Uterus (tissue), 2 donors: Measurements from ENCODE around the gene RITA1.

ENCODE experiments used
- POLR2A ChIP-seq, 2 donors: fragments of 450-650 bp; IDR thresholded peaks; one replicate each; pipeline ENCODE4 v1.6.1; 2016; ENCODE audit warnings: antibody characterized with exemption in 2 of 2, mild to moderate bottlenecking in 1 of 2, moderate library complexity in 1 of 2
- TF ChIP-seq, protein P1 (sequence below), 4 experiments: fragments of 200-600 bp in 2 of 4; fragments of 450-650 bp in 2 of 4; sonication (generic) in 2 of 4; IDR thresholded peaks; one replicate each; pipeline ENCODE4 v1.5.1; 2016 to 2019; ENCODE audit warnings: antibody characterized with exemption in 4 of 4, mild to moderate bottlenecking in 2 of 4, moderate library complexity in 1 of 4

GRCh38 chr12:113170457-113170856 is 15.1 kb upstream of the RITA1 start:
- TF ChIP-seq, protein P1, sequence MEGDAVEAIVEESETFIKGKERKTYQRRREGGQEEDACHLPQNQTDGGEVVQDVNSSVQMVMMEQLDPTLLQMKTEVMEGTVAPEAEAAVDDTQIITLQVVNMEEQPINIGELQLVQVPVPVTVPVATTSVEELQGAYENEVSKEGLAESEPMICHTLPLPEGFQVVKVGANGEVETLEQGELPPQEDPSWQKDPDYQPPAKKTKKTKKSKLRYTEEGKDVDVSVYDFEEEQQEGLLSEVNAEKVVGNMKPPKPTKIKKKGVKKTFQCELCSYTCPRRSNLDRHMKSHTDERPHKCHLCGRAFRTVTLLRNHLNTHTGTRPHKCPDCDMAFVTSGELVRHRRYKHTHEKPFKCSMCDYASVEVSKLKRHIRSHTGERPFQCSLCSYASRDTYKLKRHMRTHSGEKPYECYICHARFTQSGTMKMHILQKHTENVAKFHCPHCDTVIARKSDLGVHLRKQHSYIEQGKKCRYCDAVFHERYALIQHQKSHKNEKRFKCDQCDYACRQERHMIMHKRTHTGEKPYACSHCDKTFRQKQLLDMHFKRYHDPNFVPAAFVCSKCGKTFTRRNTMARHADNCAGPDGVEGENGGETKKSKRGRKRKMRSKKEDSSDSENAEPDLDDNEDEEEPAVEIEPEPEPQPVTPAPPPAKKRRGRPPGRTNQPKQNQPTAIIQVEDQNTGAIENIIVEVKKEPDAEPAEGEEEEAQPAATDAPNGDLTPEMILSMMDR (IDR thresholded peaks at IDR 0.05), result no peak
- no peak for TF ChIP-seq POLR2A (IDR thresholded peaks at IDR 0.05)
